HG02571 (cell line): Measurements from ENCODE around the gene GMPPA.

ENCODE experiments used
- ATAC-seq: cut with Tn5 transposase; IDR thresholded peaks from one replicate; pipeline ENCODE4 v1.9.1; 2021; ENCODE audit warnings: mild to moderate bottlenecking, moderate library complexity; ENCODE audit not compliant: unreplicated experiment

The GMPPA gene

DNA sequence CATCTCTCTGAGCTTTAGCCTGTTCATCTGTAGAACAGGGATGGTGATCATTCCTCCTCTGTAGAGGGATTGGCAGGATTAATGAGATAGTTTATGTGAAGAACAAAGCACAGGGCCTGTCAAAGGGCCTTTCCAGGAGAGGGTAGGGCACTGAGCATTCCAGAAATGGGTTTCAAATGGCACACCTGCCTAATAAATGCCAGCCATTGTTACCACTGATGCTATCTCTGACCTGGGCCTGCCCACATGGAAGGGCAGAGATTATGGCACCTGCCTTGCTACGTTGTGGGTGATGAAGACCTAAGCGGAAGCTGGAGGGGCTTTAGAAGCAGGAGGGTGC lies 31.0 kb upstream of the GMPPA start:
- ATAC-seq = no peak

- ATAC-seq = no peak
Observed at GRCh38 chr2:219468410-219469185, 30.1 kb upstream of the GMPPA start.

GRCh38 chr2:219469186-219469724 lies 29.4 kb upstream of the GMPPA start:
- ATAC-seq = no peak

- no peak for ATAC-seq
Observed at GRCh38 chr2:219470429-219470828, 28.3 kb upstream of the GMPPA start.

GRCh38 chr2:219471476-219472371 lies 27.0 kb upstream of the GMPPA start:
- ATAC-seq = no peak

DNA sequence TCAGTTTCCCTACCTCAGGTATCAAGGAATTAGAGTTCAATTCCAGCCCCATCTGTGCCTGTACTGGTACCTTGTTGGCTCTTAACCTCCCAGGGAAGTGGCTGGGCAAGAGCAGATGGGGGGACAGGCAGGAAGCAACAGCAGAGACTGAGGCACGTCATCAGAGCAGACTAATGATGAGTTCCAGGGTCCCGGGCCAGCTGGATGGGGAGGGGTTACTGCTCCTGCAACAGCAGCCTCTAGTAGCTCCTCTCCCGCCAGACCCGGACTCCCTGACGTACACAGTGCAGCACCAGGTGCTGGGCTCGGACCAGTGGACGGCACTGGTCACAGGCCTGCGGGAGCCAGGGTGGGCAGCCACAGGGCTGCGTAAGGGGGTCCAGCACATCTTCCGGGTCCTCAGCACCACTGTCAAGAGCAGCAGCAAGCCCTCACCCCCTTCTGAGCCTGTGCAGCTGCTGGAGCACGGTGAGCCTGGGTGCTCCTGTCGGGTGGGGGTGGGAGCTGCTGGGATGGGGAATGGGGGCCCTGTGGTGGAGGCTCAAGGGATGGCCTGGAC lies 26.0 kb upstream of the GMPPA start:
- ATAC-seq = no peak

GRCh38 chr2:219473511-219473910 lies 25.2 kb upstream of the GMPPA start:
- no peak for ATAC-seq

- no peak for ATAC-seq
Observed at GRCh38 chr2:219474285-219475060, 24.2 kb upstream of the GMPPA start.

DNA sequence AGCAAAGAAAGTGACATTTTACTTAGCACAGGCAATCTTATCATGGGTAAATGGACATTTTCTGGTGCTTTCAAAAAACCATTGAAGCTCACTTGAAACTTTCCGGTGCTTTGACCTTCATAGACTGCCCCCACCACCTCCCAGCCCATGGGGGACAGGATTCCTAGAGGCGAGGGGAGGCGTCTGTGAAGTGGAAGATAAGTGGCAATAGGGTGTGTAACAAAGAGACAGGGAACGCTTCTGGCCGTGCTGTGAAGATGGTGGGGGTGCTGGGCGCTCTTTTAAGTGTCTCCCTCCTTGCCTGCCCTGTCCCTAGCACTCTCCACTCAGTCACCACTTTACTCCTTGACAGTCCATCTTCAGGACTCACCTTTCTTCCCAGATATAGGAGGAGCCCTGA lies 23.4 kb upstream of the GMPPA start:
- ATAC-seq = no peak

GRCh38 chr2:219475697-219476651 lies 22.7 kb upstream of the GMPPA start:
- no peak for ATAC-seq

GRCh38 chr2:219476652-219477151 lies 22.0 kb upstream of the GMPPA start:
- ATAC-seq = no peak

GRCh38 chr2:219477179-219477578 lies 21.5 kb upstream of the GMPPA start:
- no peak for ATAC-seq

DNA sequence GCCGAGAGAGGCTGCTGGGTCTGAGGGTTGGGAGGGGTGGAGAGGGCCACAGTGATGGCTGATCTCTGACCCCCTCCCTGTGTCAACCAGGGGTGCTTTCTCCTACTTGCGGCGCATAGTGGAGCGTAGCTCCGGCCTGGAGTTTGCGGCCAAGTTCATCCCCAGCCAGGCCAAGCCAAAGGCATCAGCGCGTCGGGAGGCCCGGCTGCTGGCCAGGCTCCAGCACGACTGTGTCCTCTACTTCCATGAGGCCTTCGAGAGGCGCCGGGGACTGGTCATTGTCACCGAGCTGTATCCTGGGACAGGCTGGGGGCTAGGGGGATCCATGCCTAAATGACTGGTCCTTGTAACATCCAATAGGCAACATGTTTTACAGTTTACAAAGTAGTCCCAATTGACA lies 20.9 kb upstream of the GMPPA start:
- ATAC-seq = no peak

DNA sequence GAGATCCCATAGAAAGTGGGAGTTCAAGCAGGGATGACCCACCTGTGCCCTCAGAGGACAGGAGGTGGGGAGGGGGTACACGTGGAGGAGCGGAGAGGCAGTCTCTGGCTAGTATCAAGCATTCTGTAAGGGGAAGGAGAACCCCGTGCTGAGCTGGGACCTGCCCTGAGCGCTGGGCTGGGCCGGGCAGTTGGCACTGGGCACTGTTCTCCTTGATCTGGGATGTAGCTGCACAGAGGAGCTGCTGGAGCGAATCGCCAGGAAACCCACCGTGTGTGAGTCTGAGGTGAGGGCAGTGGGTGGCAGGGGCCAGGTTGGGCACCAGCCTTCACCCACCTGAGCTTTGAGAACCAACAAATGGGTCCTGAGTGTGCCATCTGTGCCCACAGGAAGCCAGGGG lies 19.8 kb upstream of the GMPPA start:
- ATAC-seq = no peak

DNA sequence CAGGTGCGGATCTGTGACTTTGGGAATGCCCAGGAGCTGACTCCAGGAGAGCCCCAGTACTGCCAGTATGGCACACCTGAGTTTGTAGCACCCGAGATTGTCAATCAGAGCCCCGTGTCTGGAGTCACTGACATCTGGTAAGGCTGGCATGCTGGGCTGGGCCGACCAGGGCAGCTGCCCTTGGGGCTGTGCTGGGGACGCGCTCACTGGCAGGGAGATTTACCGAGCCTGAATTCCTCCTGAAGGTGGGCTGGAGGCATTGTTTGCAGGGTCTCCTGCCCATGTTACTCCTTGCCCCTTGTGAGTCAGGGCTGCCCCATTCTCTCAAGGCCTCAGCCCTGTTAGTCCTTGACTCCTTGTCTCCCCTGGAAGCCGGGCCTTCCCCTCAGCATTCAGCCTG lies 18.7 kb upstream of the GMPPA start:
- ATAC-seq = no peak

GRCh38 chr2:219482674-219483405 lies 15.9 kb upstream of the GMPPA start:
- no peak for ATAC-seq

GRCh38 chr2:219483451-219484342 lies 15.0 kb upstream of the GMPPA start:
- no peak for ATAC-seq
